Endothelial cell of umbilical vein (primary cell): Measurements from ENCODE around the gene PAFAH2. TPM values are rescaled to one million over a fixed set of nuclear protein-coding genes. Genes with fewer than 3 reads are reported as not detected.
"Not testable (repeated sequence)": the region's sequence is repeated elsewhere in the genome, so short reads cannot be mapped to it uniquely, and the experiment has no call there.

Experiments used
- BruUV-seq: library from RNA; stranded (reverse); fragments of 400-500 nt; replicated peaks from 2 replicates; lab custom pipeline; 2021; lab: Mats Ljungman, UMichigan
- CTCF ChIA-PET: fragments of 300-600, 350-600 bp; sonication (Branson Sonifier 250); formaldehyde crosslinking; loops from one replicate; lab custom pipeline; 2021; ENCODE audit warnings: antibody characterized with exemption, inconsistent platforms; lab: Charles Lee
- POLR2A ChIA-PET: fragments of 300-600, 350-600 bp; sonication (Branson Sonifier 250); formaldehyde crosslinking; loops from one replicate; lab custom pipeline; 2021; ENCODE audit warnings: antibody characterized with exemption, inconsistent platforms; lab: Charles Lee
- DNase-seq: peaks from one replicate; pipeline ENCODE4 v3.0.0-alpha.2; 2011; ENCODE audit warnings: low read depth, low spot score
- FAIRE-seq: peaks from 2 replicates; lab custom pipeline; 2011; peaks lifted over from hg19 to GRCh38; lab: Jason Lieb, UNC
- H2AFZ ChIP-seq: 2 replicates; pipeline ENCODE4 v1.6.0; 2012; ENCODE audit warnings: low read depth, low read length, control low read depth, inconsistent platforms
- H3K27ac ChIP-seq: 2 replicates; pipeline ENCODE4 v1.5.1; 2011; ENCODE audit warnings: low read depth, mild to moderate bottlenecking, control low read depth, low read length, moderate library complexity; ENCODE audit not compliant: insufficient read depth
- H3K27me3 ChIP-seq, 2 experiments: 2 replicates each; pipeline versions ENCODE4 v1.6.0 to v1.6.1; 2011; ENCODE audit warnings: low read length in 2 of 2, mixed read lengths in 1 of 2; ENCODE audit not compliant: control insufficient read depth in 2 of 2, insufficient read depth in 2 of 2
- H3K36me3 ChIP-seq, 2 experiments: 2 replicates in 1 of 2; 3 replicates in 1 of 2; pipeline ENCODE4 v1.5.1; 2011; ENCODE audit warnings: low read length in 2 of 2, mild to moderate bottlenecking in 1 of 2, moderate library complexity in 1 of 2; ENCODE audit not compliant: control insufficient read depth in 2 of 2, insufficient read depth in 2 of 2; ENCODE audit errors: extremely low read depth in 1 of 2
- H3K4me1 ChIP-seq: 3 replicates; pipeline ENCODE4 v1.5.1; 2011; ENCODE audit warnings: mild to moderate bottlenecking, low read length; ENCODE audit not compliant: control insufficient read depth, insufficient read depth; ENCODE audit errors: extremely low read depth
- H3K4me2 ChIP-seq: 2 replicates; pipeline ENCODE4 v1.6.1; 2011; ENCODE audit warnings: low read length, control low read depth, mixed read lengths; ENCODE audit not compliant: insufficient read depth
- H3K4me3 ChIP-seq, 3 experiments: fragments of 200-600 bp in 1 of 3; sonication (generic), shearing (Covaris generic) in 1 of 3; replicated peaks in 1 of 3; 2 replicates each; pipeline ENCODE4 v1.5.1; 2011 to 2016; ENCODE audit warnings: control low read depth in 3 of 3, low read length in 3 of 3, mild to moderate bottlenecking in 2 of 3, inconsistent platforms in 1 of 3, low read depth in 1 of 3, moderate library complexity in 1 of 3; ENCODE audit not compliant: insufficient read depth in 1 of 3
- H3K79me2 ChIP-seq: 2 replicates; pipeline ENCODE4 v1.6.0; 2012; ENCODE audit warnings: low read length, inconsistent platforms; ENCODE audit not compliant: control insufficient read depth, insufficient read depth
- H3K9ac ChIP-seq: replicated peaks from 2 replicates; pipeline ENCODE3; 2011; ENCODE audit warnings: low read length, control low read depth; ENCODE audit not compliant: insufficient read depth; ENCODE audit errors: extremely low read depth
- H3K9me1 ChIP-seq: replicated peaks from 3 replicates; pipeline ENCODE4 v1.6.0; 2011; ENCODE audit warnings: mild to moderate bottlenecking, low read length; ENCODE audit not compliant: control insufficient read depth, insufficient read depth; ENCODE audit errors: extremely low read depth
- H3K9me3 ChIP-seq: replicated peaks from 2 replicates; pipeline ENCODE4 v1.5.1; 2012; ENCODE audit warnings: low read length, inconsistent platforms; ENCODE audit not compliant: control insufficient read depth, insufficient read depth
- H4K20me1 ChIP-seq: replicated peaks from 2 replicates; pipeline ENCODE3; 2011; ENCODE audit warnings: mild to moderate bottlenecking, low read length; ENCODE audit not compliant: control insufficient read depth, insufficient read depth; ENCODE audit errors: extremely low read depth
- EZH2 ChIP-seq: IDR thresholded peaks from 2 replicates; pipeline ENCODE4 v1.6.1; 2012; ENCODE audit warnings: borderline replicate concordance, low read depth, mild to moderate bottlenecking, moderate library complexity, low read length, inconsistent platforms; ENCODE audit not compliant: severe bottlenecking
- FOS ChIP-seq: IDR thresholded peaks from 2 replicates; pipeline ENCODE4 v1.6.1; 2011; ENCODE audit warnings: mild to moderate bottlenecking, low read length, moderate library complexity, borderline replicate concordance; ENCODE audit not compliant: insufficient read depth
- GATA2 ChIP-seq: IDR thresholded peaks from 2 replicates; pipeline ENCODE4 v1.7.0; 2011; ENCODE audit warnings: low read depth, mild to moderate bottlenecking, moderate library complexity, mixed read lengths, low read length; ENCODE audit not compliant: insufficient read length, insufficient read depth
- JUN ChIP-seq: IDR thresholded peaks from 2 replicates; pipeline ENCODE4 v1.6.1; 2011; ENCODE audit warnings: borderline replicate concordance, low read depth; ENCODE audit not compliant: insufficient read length, insufficient read depth
- MYC ChIP-seq: IDR thresholded peaks from one replicate; pipeline ENCODE4 v1.6.1; 2011; ENCODE audit warnings: mild to moderate bottlenecking, low read depth, low read length
- POLR2A ChIP-seq: IDR thresholded peaks from 2 replicates; pipeline ENCODE4 v1.6.1; 2012; ENCODE audit warnings: low read depth, mild to moderate bottlenecking, control low read depth, low read length
- POLR2AphosphoS5 ChIP-seq: IDR thresholded peaks from 2 replicates; pipeline ENCODE4 v1.6.1; 2012; ENCODE audit warnings: low read depth, mild to moderate bottlenecking, control low read depth, low read length, moderate library complexity; ENCODE audit not compliant: insufficient read depth
- dilution Hi-C: fragments of 300-500 bp; cut with MboI; formaldehyde crosslinking; loops from one replicate; pipeline ENCODE4 v1.15.0; 2019; ENCODE audit warnings: low sequenced_read_pairs; ENCODE audit not compliant: extremely low pct_ligation_motif_present
- intact Hi-C: fragments of 100-400 bp; cut with micrococcal nuclease; formaldehyde crosslinking; loops from one replicate; pipeline ENCODE4 v1.10.0; 2022
- polyA plus RNA-seq, 4 experiments: library from polyadenylated mRNA; depleted of rRNA in 3 of 4; stranded (reverse) in 3 of 4; unstranded in 1 of 4; fragments of >200 nt; gene quantifications; 2 replicates each; pipeline versions ENCODE4 v1.2.1 to v1.2.3, GENCODE V29; 2011 to 2012; ENCODE audit warnings: missing spikeins in 1 of 4
- total RNA-seq: library from RNA; stranded (reverse); gene quantifications from 2 replicates; pipeline ENCODE4 v1.2.3, GENCODE V29; 2021
- TF ChIP-seq, protein P1 (sequence below): IDR thresholded peaks from 2 replicates; pipeline ENCODE4 v1.6.1; 2011; ENCODE audit not compliant: insufficient read depth, insufficient read length
- TF ChIP-seq, protein P2 (sequence below), 2 donors: IDR thresholded peaks; 1 replicate in 1 of 2; 2 replicates in 1 of 2; pipeline ENCODE4 v1.5.1; 2011; ENCODE audit warnings: low read length in 2 of 2, mild to moderate bottlenecking in 2 of 2, moderate library complexity in 2 of 2, control low read depth in 1 of 2, inconsistent platforms in 1 of 2, low read depth in 1 of 2; ENCODE audit not compliant: insufficient read depth in 1 of 2; ENCODE audit errors: extremely low read depth in 1 of 2

The PAFAH2 gene
- total and polyA plus RNA-seq, 2 donors (not counting 3 experiments of a cell fraction or from before 2014, with no cell fraction given): 6.0 to 6.9 TPM

DNA sequence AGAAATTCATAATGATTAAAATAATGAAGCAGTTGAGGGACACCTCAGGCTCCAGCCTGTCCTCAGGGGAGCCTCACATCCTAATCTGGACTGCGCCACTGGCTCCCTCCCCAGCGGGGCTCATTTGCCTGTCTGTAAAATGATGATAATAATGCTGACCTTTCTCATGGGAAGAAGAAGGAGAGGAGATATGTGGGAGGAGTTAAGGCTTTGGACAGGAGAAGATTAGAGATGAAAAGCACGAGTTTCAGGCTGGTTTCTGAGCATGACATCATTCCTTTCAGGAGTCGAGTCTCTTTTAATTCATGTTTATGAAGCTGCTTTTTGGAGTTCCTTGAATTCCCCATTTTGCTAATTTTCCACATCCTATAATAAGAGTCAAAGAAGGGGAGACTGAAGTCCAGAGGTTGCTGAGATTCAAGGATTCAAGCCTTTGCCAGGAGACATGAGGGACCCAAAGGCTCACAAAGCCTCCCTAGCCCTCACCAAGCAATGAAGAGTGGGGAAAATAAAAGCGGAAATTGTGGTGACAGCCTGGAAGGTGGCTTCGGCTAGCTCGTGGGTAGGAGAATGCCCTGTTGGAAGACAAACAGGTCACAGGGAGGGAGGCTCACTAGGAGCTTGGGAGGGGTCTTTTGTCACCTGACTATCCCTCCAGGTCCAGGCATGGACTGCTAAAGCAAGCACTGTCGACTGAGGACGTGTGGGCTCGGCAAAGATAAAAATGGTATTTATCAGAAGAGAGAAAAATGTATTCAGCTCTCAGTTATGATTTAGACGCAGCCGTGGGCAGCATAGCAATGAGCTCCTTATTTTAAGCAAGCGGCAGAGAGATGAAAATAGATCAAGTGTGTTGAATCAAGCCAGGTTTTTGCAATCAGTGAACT is 64.1 kb downstream of the PAFAH2 start:
- H3K36me3 ChIP-seq: no peaks in the 10 kb centered on the region
- no peak overlapping the region for H3K27ac ChIP-seq
- FAIRE-seq (no peak), DNase-seq (no peak)
- intact Hi-C loops (no loop called here), dilution Hi-C loops (no loop called here)
- H3K9ac ChIP-seq: no peak overlapping the region
- H3K79me2 ChIP-seq: no peaks in the 10 kb centered on the region
- no peaks in the 10 kb centered on the region for H4K20me1 ChIP-seq
- TF ChIP-seq, protein P1, sequence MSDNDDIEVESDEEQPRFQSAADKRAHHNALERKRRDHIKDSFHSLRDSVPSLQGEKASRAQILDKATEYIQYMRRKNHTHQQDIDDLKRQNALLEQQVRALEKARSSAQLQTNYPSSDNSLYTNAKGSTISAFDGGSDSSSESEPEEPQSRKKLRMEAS: no peak
- TF ChIP-seq MYC: no peak
- TF ChIP-seq POLR2AphosphoS5: no peak
- TF ChIP-seq, protein P2, sequence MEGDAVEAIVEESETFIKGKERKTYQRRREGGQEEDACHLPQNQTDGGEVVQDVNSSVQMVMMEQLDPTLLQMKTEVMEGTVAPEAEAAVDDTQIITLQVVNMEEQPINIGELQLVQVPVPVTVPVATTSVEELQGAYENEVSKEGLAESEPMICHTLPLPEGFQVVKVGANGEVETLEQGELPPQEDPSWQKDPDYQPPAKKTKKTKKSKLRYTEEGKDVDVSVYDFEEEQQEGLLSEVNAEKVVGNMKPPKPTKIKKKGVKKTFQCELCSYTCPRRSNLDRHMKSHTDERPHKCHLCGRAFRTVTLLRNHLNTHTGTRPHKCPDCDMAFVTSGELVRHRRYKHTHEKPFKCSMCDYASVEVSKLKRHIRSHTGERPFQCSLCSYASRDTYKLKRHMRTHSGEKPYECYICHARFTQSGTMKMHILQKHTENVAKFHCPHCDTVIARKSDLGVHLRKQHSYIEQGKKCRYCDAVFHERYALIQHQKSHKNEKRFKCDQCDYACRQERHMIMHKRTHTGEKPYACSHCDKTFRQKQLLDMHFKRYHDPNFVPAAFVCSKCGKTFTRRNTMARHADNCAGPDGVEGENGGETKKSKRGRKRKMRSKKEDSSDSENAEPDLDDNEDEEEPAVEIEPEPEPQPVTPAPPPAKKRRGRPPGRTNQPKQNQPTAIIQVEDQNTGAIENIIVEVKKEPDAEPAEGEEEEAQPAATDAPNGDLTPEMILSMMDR (IDR thresholded peaks at IDR 0.05; ENCODE audit: extremely low read depth in 1 of 2, insufficient read depth in 1 of 2, low read depth in 1 of 2, low read length in 2 of 2): no peak
- no peak for TF ChIP-seq JUN
- TF ChIP-seq FOS: no peak
- no peak for TF ChIP-seq GATA2
- no peak for TF ChIP-seq POLR2A
- TF ChIP-seq EZH2: no peak
- no peaks in the 10 kb centered on the region for H3K9me3 ChIP-seq
- H3K4me1 ChIP-seq: no peaks in the 10 kb centered on the region
- peaks cover 0 to 6% of the 10 kb centered on the region in 2 experiments for H3K27me3 ChIP-seq
- no peak overlapping the region for H2AFZ ChIP-seq
- POLR2A ChIA-PET: no interaction called here
- H3K4me2 ChIP-seq: no peak overlapping the region
- no TSS peak for BruUV-seq
- CTCF ChIA-PET: interaction anchor here (1.4 to 1.8 kb wide), 3 partner anchors 9 to 17 kb away, joined by 3 to 5 read pairs (median 4); no protein-coding TSS in a partner anchor
- H3K4me3 ChIP-seq: no peak overlapping the region
- H3K9me1 ChIP-seq: no peaks in the 10 kb centered on the region

GRCh38 chr1:25932811-25933400 is 65.0 kb downstream of the PAFAH2 start:
- intact Hi-C loops, H3K27ac ChIP-seq, H3K9ac ChIP-seq, H3K4me1 ChIP-seq, DNase-seq, POLR2A ChIA-PET, H2AFZ ChIP-seq, FAIRE-seq, H3K79me2 ChIP-seq, H3K4me2 ChIP-seq, H3K27me3 ChIP-seq, H3K9me3 ChIP-seq, H3K9me1 ChIP-seq, dilution Hi-C loops, H4K20me1 ChIP-seq, H3K36me3 ChIP-seq, BruUV-seq, H3K4me3 ChIP-seq: not testable (repeated sequence)
- CTCF ChIA-PET: interaction anchor here (1.4 kb wide), 1 partner anchor 11 kb away, joined by 4 read pairs; no protein-coding TSS in a partner anchor
